Activated T-cell treated with anti-CD3 and anti-CD28 coated beads, Interleukin-2, amount 50 U/mL, for 4 hours (primary cell): Measurements from ENCODE around the gene ANKRD36C. TPM values are rescaled to one million over a fixed set of nuclear protein-coding genes. Genes with fewer than 3 reads are reported as not detected.
"Not testable (repeated sequence)": the region's sequence is repeated elsewhere in the genome, so short reads cannot be mapped to it uniquely, and the experiment has no call there.

Source experiments
- ATAC-seq, 2 donors: fragments of 200-7000 bp; cut with Tn5 transposase; one replicate each; pipeline ENCODE4 v1.10.0; 2021
- DNase-seq: peaks from one replicate; pipeline ENCODE4 v3.0.0-alpha.2; 2020
- H3K27me3 Mint-ChIP-seq: one replicate; pipeline ENCODE4 v1.8.0; 2021; ENCODE audit warnings: low read depth, mixed read lengths
- H3K36me3 Mint-ChIP-seq: one replicate; pipeline ENCODE4 v1.8.0; 2022; ENCODE audit warnings: mixed read lengths; ENCODE audit not compliant: insufficient read depth
- H3K4me1 Mint-ChIP-seq: one replicate; pipeline ENCODE4 v1.8.0; 2021; ENCODE audit warnings: low read depth, mixed read lengths
- H3K4me3 Mint-ChIP-seq: one replicate; pipeline ENCODE4 v1.8.0; 2021; ENCODE audit warnings: mild to moderate bottlenecking, moderate library complexity, mixed read lengths
- H3K9me3 Mint-ChIP-seq: one replicate; pipeline ENCODE4 v1.8.0; 2021; ENCODE audit warnings: mixed read lengths
- total RNA-seq, 3 donors: library from RNA; stranded (reverse); gene quantifications; one replicate each; pipeline ENCODE4 v1.2.1, GENCODE V29; 2021

ANKRD36C gene
- total RNA-seq, 3 donors from 2014 or later = 18.5 to 20.6 (median 20.5) TPM

DNA sequence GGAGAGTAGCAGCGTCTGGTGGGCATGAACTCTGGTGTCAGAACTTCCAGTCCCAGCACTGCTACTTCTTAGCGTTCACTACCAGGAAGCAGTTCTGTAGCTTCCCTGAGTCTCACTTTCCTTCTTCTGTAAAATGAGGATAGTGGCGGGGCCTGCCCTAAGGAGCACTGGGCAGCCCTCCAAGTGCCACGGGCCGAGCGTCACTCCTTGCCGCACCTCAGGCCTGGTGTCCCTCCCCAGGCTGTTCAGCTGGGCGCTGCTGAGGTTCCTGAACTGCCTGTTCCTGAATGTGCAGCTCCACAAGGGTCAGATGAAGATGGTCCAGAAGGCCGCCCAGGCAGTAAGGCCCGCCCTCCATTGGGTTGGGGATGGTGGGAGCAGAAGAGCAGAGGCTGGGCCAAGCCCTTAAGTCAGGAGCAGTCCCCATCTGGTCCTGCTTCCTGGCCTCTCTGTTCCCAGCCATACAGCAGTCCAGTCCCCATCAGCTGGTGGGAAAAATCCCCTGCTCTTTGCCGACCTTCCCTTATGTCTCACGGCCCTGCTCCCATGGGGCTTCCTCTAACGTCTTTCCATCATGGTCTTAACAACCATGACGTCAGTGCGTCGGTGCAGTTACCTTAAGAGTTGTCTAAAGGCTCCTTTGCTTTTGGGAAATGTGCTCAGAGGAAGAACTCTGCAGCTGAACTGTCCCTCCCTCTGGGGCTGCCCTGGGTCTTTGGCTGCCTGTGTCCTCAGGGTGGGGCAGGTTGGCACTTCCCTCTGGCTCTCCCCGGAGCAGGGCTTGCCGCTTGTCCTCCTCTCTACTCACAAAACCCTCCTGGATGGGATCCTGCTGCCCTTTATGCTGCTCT lies 195.2 kb downstream of the ANKRD36C start:
- not testable (repeated sequence) for DNase-seq, H3K36me3 Mint-ChIP-seq, H3K4me1 Mint-ChIP-seq, H3K9me3 Mint-ChIP-seq, H3K4me3 Mint-ChIP-seq, H3K27me3 Mint-ChIP-seq, ATAC-seq

GRCh38 chr2:95793970-95794369 lies 197.7 kb downstream of the ANKRD36C start:
- H3K4me1 Mint-ChIP-seq, H3K9me3 Mint-ChIP-seq, ATAC-seq, H3K27me3 Mint-ChIP-seq, H3K4me3 Mint-ChIP-seq, DNase-seq, H3K36me3 Mint-ChIP-seq: not testable (repeated sequence)

GRCh38 chr2:95790180-95790579 lies 201.4 kb downstream of the ANKRD36C start:
- not testable (repeated sequence) for H3K4me3 Mint-ChIP-seq, H3K36me3 Mint-ChIP-seq, ATAC-seq, H3K27me3 Mint-ChIP-seq, H3K4me1 Mint-ChIP-seq, H3K9me3 Mint-ChIP-seq, DNase-seq

DNA sequence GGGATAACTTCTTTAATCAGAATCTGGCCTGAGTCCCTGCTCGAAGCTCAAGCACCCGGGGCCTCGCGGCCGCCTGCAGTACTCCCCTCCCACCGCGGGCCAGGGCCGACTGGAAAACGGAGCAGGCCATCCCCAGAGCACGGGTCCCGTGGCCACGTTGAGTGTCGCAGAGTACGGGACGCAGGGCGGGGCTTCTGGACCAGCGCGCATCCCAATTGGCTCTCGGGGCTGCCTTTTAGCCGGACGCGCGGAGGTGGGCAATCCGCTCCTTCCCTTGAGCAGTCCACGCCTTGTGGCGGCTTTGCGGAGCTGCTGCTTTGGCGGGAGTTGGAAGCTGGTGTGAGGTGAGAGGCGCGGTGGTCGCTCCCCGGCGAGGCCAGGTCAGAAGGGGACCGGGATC lies 202.2 kb downstream of the ANKRD36C start:
- peak in 1 of 2 donors; percentile 66 for ATAC-seq
- H3K27me3 Mint-ChIP-seq = not testable (repeated sequence)

DNA sequence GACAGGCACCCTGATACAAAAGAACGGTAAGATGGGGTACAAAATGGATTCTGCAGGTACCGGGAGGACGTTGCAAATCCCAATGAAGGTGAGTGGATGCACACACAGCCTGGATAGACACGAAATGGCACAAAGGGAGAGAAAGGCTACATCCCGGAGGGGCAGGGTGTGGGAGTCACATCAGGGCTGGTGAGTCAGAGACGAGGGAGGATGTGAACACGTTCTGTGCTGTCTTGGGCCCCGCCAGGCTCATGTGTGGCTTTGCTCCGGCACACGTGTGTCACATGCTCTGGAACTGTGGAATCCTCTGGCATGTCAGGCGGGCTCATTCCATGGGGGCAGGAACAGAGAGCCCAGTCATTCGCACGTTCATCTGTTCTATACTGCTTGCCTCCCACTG lies 203.0 kb downstream of the ANKRD36C start:
- not testable (repeated sequence) for H3K4me3 Mint-ChIP-seq, H3K4me1 Mint-ChIP-seq, DNase-seq, H3K36me3 Mint-ChIP-seq, ATAC-seq, H3K9me3 Mint-ChIP-seq, H3K27me3 Mint-ChIP-seq

More for the DNA sequence above, 202.2 kb downstream of the ANKRD36C start:
- H3K36me3 Mint-ChIP-seq, DNase-seq, H3K4me1 Mint-ChIP-seq, H3K4me3 Mint-ChIP-seq, H3K9me3 Mint-ChIP-seq: not testable (repeated sequence)

Other genes starting within 250 kb of the ANKRD36C start
- gene GPAT2, start 43.1 kb upstream of the ANKRD36C start, total RNA-seq = 10 to 100 TPM in 1 of 3 donors, 1 to 10 TPM in 1, under 1 TPM in 1; 0.20 to 12.8 (median 9.3) TPM
- under 1 TPM; 0.40 to 0.57 (median 0.40) TPM for gene ADRA2B, start 124.7 kb upstream of the ANKRD36C start, total RNA-seq
- gene ASTL, start 146.7 kb upstream of the ANKRD36C start, total RNA-seq = 1 to 10 TPM; 2.3 to 3.0 (median 2.8) TPM
- gene DUSP2, start 153.6 kb upstream of the ANKRD36C start, total RNA-seq = 100 to 1,000 TPM; 365 to 525 (median 419) TPM
- gene STARD7, start 217.0 kb upstream of the ANKRD36C start, total RNA-seq = 100 to 1,000 TPM; 241 to 281 (median 267) TPM